ENCODE measurements around the gene RANGAP1.

Gene RANGAP1

GRCh38 chr22:41288245-41288946 lies 2.4 kb upstream of the RANGAP1 start:
- DNase-seq (ENCODE audit: insufficient read length, low spot score), result no peak
- peak; percentile 45 for FAIRE-seq

GRCh38 chr22:41286639-41287091 lies 678 bp upstream of the RANGAP1 start:
- no peak for FAIRE-seq
- no peak for TF ChIP-seq POLR2A (IDR thresholded peaks at IDR 0.05; ENCODE audit: low read depth, low read length)
- DNase-seq (ENCODE audit: insufficient read length, low spot score), result no peak

More at GRCh38 chr22:41288245-41288946, 2.4 kb upstream of the RANGAP1 start:
- no peak for TF ChIP-seq POLR2A (IDR thresholded peaks at IDR 0.05; ENCODE audit: low read depth, low read length)

- FAIRE-seq (no peak), DNase-seq (ENCODE audit: insufficient read length, low spot score) (peak; percentile 77)
- TF ChIP-seq POLR2A (IDR thresholded peaks at IDR 0.05; ENCODE audit: low read depth, low read length), result no peak
These were observed 557 bp downstream of the RANGAP1 start for GRCh38 chr22:41285441-41285819.

GRCh38 chr22:41284465-41284864 lies 1.5 kb downstream of the RANGAP1 start:
- FAIRE-seq (no peak), DNase-seq (ENCODE audit: insufficient read length, low spot score) (no peak)
- TF ChIP-seq POLR2A (IDR thresholded peaks at IDR 0.05; ENCODE audit: low read depth, low read length), result no peak

GRCh38 chr22:41280854-41281253 lies 5.1 kb downstream of the RANGAP1 start:
- FAIRE-seq, result no peak
- no peak for TF ChIP-seq POLR2A (IDR thresholded peaks at IDR 0.05; ENCODE audit: low read depth, low read length)
- DNase-seq (ENCODE audit: insufficient read length, low spot score), result no peak

- no peak for TF ChIP-seq POLR2A (IDR thresholded peaks at IDR 0.05; ENCODE audit: low read depth, low read length)
- no peak for FAIRE-seq
- no peak for DNase-seq (ENCODE audit: insufficient read length, low spot score)
These were observed 5.9 kb downstream of the RANGAP1 start for GRCh38 chr22:41280065-41280464.

- DNase-seq (ENCODE audit: insufficient read length, low spot score) (no peak), FAIRE-seq (no peak)
- no peak for TF ChIP-seq POLR2A (IDR thresholded peaks at IDR 0.05; ENCODE audit: low read depth, low read length)
These were observed 11.1 kb downstream of the RANGAP1 start for GRCh38 chr22:41274856-41275255.

GRCh38 chr22:41273128-41273527 lies 12.9 kb downstream of the RANGAP1 start:
- TF ChIP-seq POLR2A (IDR thresholded peaks at IDR 0.05; ENCODE audit: low read depth, low read length), result no peak
- FAIRE-seq, result no peak

GRCh38 chr22:41271787-41272186 lies 14.2 kb downstream of the RANGAP1 start:
- FAIRE-seq, result no peak
- DNase-seq (ENCODE audit: insufficient read length, low spot score), result no peak
- TF ChIP-seq POLR2A (IDR thresholded peaks at IDR 0.05; ENCODE audit: low read depth, low read length), result no peak

More at GRCh38 chr22:41273128-41273527, 12.9 kb downstream of the RANGAP1 start:
- DNase-seq (ENCODE audit: insufficient read length, low spot score), result no peak

GRCh38 chr22:41267958-41268357 lies 18.0 kb downstream of the RANGAP1 start:
- DNase-seq (ENCODE audit: insufficient read length, low spot score) (no peak), FAIRE-seq (no peak)
- no peak for TF ChIP-seq POLR2A (IDR thresholded peaks at IDR 0.05; ENCODE audit: low read depth, low read length)

GRCh38 chr22:41264408-41264941 lies 21.5 kb downstream of the RANGAP1 start:
- FAIRE-seq (no peak), DNase-seq (ENCODE audit: insufficient read length, low spot score) (no peak)
- no peak for TF ChIP-seq POLR2A (IDR thresholded peaks at IDR 0.05; ENCODE audit: low read depth, low read length)

GRCh38 chr22:41263704-41264103 lies 22.3 kb downstream of the RANGAP1 start:
- FAIRE-seq (no peak), DNase-seq (ENCODE audit: insufficient read length, low spot score) (no peak)
- TF ChIP-seq POLR2A (IDR thresholded peaks at IDR 0.05; ENCODE audit: low read depth, low read length), result no peak

- FAIRE-seq, result no peak
- DNase-seq (ENCODE audit: insufficient read length, low spot score), result no peak
- no peak for TF ChIP-seq POLR2A (IDR thresholded peaks at IDR 0.05; ENCODE audit: low read depth, low read length)
These were observed 23.7 kb downstream of the RANGAP1 start for GRCh38 chr22:41262250-41262765.

GRCh38 chr22:41261541-41262249 lies 24.3 kb downstream of the RANGAP1 start:
- FAIRE-seq (no peak), DNase-seq (ENCODE audit: insufficient read length, low spot score) (no peak)
- no peak for TF ChIP-seq POLR2A (IDR thresholded peaks at IDR 0.05; ENCODE audit: low read depth, low read length)

Measured in H54 (cell line).